Measurements from ENCODE around the gene RARS1. TPM values are rescaled to one million over a fixed set of nuclear protein-coding genes. Genes with fewer than 3 reads are reported as not detected.
A peak's percentile ranks its signal among the peaks of the same experiment; 100 is the strongest.

Gene RARS1
- total and polyA plus RNA-seq, 2 donors from 2014 or later: 35.5 to 62.8 TPM

- no peak overlapping the region for H3K27ac ChIP-seq (ENCODE audit: low read depth in 2 of 2, low read length in 2 of 2)
- no peaks in the 10 kb centered on the region for H3K4me1 ChIP-seq (ENCODE audit: control insufficient read depth in 2 of 3, insufficient read depth in 2 of 3, low read depth in 1 of 3, low read length in 3 of 3)
- FAIRE-seq (no peak), DNase-seq (no peak)
- no peak overlapping the region for H3K9ac ChIP-seq (ENCODE audit: low read length in 3 of 3)
- H3K9me3 ChIP-seq (ENCODE audit: control insufficient read depth in 2 of 3, insufficient read depth in 1 of 3, low read length in 3 of 3): no peaks in the 10 kb centered on the region
- peaks cover 9 to 45% (median 17%) of the 10 kb centered on the region in 3 donors for H3K36me3 ChIP-seq (ENCODE audit: control insufficient read depth in 2 of 3, insufficient read depth in 3 of 3, low read length in 3 of 3)
- intact Hi-C loops (cut with DNase I): no loop called here
- no peak overlapping the region for H3K4me3 ChIP-seq (ENCODE audit: low read length in 3 of 3)
- TF ChIP-seq CTCF (IDR thresholded peaks at IDR 0.05; ENCODE audit: borderline replicate concordance, extremely low read depth, insufficient read depth): no peak
- H3K27me3 ChIP-seq (ENCODE audit: control insufficient read depth, insufficient read depth, low read length): no peaks in the 10 kb centered on the region
These were observed 42.1 kb upstream of the RARS1 start for GRCh38 chr5:168443950-168444700.

- intact Hi-C loops (cut with DNase I): no loop called here
- TF ChIP-seq CTCF (IDR thresholded peaks at IDR 0.05; ENCODE audit: borderline replicate concordance, extremely low read depth, insufficient read depth): no peak
- Histone ChIP-seq H3K4me3 (ENCODE audit: low read length in 3 of 3) (no peak overlapping the region), H3K36me3 (ENCODE audit: control insufficient read depth in 2 of 3, insufficient read depth in 3 of 3, low read length in 3 of 3) (peaks cover 9 to 41% (median 17%) of the 10 kb centered on the region in 3 donors), H3K9me3 (ENCODE audit: control insufficient read depth in 2 of 3, insufficient read depth in 1 of 3, low read length in 3 of 3) (no peaks in the 10 kb centered on the region), H3K9ac (ENCODE audit: low read length in 3 of 3) (no peak overlapping the region), H3K4me1 (ENCODE audit: control insufficient read depth in 2 of 3, insufficient read depth in 2 of 3, low read depth in 1 of 3, low read length in 3 of 3) (no peaks in the 10 kb centered on the region), H3K27me3 (ENCODE audit: control insufficient read depth, insufficient read depth, low read length) (no peaks in the 10 kb centered on the region), H3K27ac (ENCODE audit: low read depth in 2 of 2, low read length in 2 of 2) (no peak overlapping the region)
- FAIRE-seq (no peak), DNase-seq (no peak)
These were observed 39.2 kb upstream of the RARS1 start for GRCh38 chr5:168446983-168447619.

GRCh38 chr5:168447808-168448207, 38.5 kb upstream of the RARS1 start:
- Histone ChIP-seq H3K4me3 (ENCODE audit: low read length in 3 of 3) (no peak overlapping the region), H3K9me3 (ENCODE audit: control insufficient read depth in 2 of 3, insufficient read depth in 1 of 3, low read length in 3 of 3) (no peaks in the 10 kb centered on the region), H3K27ac (ENCODE audit: low read depth in 2 of 2, low read length in 2 of 2) (no peak overlapping the region), H3K27me3 (ENCODE audit: control insufficient read depth, insufficient read depth, low read length) (no peaks in the 10 kb centered on the region), H3K36me3 (ENCODE audit: control insufficient read depth in 2 of 3, insufficient read depth in 3 of 3, low read length in 3 of 3) (peaks cover 9 to 46% (median 18%) of the 10 kb centered on the region in 3 donors), H3K4me1 (ENCODE audit: control insufficient read depth in 2 of 3, insufficient read depth in 2 of 3, low read depth in 1 of 3, low read length in 3 of 3) (no peaks in the 10 kb centered on the region), H3K9ac (ENCODE audit: low read length in 3 of 3) (no peak overlapping the region)
- no peak for FAIRE-seq
- intact Hi-C loops (cut with DNase I): no loop called here
- TF ChIP-seq CTCF (IDR thresholded peaks at IDR 0.05; ENCODE audit: borderline replicate concordance, extremely low read depth, insufficient read depth): no peak
- DNase-seq: peak in 1 of 5 donors; percentile 16
